Type B pancreatic cell (in vitro differentiated cells): ENCODE data around the gene SRGAP3. TPM values are rescaled to one million over a fixed set of nuclear protein-coding genes. Genes with fewer than 3 reads are reported as not detected.

Source experiments
- DNase-seq: peaks from one replicate; pipeline ENCODE4 v3.0.0; 2021; ENCODE audit warnings: mixed read lengths; ENCODE audit not compliant: unreplicated experiment; ENCODE audit errors: extremely low spot score
- H3K27ac Mint-ChIP-seq: 2 replicates; pipeline ENCODE4 v1.8.0; 2021; ENCODE audit warnings: mild to moderate bottlenecking, mixed read lengths
- H3K27me3 Mint-ChIP-seq: 2 replicates; pipeline ENCODE4 v1.8.0; 2021; ENCODE audit warnings: mixed read lengths
- H3K36me3 Mint-ChIP-seq: 2 replicates; pipeline ENCODE4 v1.8.0; 2021; ENCODE audit warnings: mixed read lengths
- H3K4me1 Mint-ChIP-seq: one replicate; pipeline ENCODE4 v1.8.0; 2021; ENCODE audit warnings: mixed read lengths; ENCODE audit not compliant: unreplicated experiment
- H3K4me3 Mint-ChIP-seq: 2 replicates; pipeline ENCODE4 v1.8.0; 2021; ENCODE audit warnings: mild to moderate bottlenecking, mixed read lengths
- H3K9me3 Mint-ChIP-seq: 2 replicates; pipeline ENCODE4 v1.8.0; 2021; ENCODE audit warnings: mixed read lengths
- total RNA-seq: library from RNA; stranded (reverse); gene quantifications from 2 replicates; pipeline ENCODE4 v1.2.1, GENCODE V29; 2021; ENCODE audit warnings: low replicate concordance
- TF ChIP-seq, protein P1 (sequence below): fragments of 200-600 bp; sonication (generic); conservative IDR thresholded peaks from 2 replicates; pipeline ENCODE4 v1.5.0; 2021; ENCODE audit warnings: antibody characterized with exemption, mild to moderate bottlenecking

SRGAP3 gene
- total RNA-seq, 1 donor from 2014 or later, result 41.7 TPM

DNA sequence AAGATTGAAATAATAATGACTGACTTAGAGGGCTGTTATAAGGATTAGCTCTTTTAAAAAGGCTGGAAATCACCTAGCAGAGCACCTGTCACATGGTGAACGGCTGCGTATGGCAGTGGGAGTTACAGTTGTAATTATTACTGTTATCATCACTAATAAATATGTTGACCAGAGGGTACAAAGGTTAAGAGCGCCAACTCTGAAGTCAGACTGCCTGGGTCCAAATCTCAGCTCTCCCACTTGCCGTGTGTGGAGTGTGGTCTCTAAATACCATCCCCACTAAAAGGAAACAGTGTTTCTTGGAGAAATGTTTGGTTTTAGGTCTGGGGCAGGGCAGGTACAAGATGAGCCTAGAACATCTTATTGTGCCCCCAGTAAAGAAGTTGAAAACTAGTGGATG is 280.2 kb downstream of the SRGAP3 start:
- no peak for DNase-seq
- Mint-ChIP-seq H3K36me3 (no peaks in the 10 kb centered on the region), H3K4me1 (peaks cover 17% of the 10 kb centered on the region), H3K9me3 (no peaks in the 10 kb centered on the region), H3K27me3 (peaks cover 17% of the 10 kb centered on the region), H3K4me3 (no peak overlapping the region), H3K27ac (no peak overlapping the region)
- TF ChIP-seq, protein P1, sequence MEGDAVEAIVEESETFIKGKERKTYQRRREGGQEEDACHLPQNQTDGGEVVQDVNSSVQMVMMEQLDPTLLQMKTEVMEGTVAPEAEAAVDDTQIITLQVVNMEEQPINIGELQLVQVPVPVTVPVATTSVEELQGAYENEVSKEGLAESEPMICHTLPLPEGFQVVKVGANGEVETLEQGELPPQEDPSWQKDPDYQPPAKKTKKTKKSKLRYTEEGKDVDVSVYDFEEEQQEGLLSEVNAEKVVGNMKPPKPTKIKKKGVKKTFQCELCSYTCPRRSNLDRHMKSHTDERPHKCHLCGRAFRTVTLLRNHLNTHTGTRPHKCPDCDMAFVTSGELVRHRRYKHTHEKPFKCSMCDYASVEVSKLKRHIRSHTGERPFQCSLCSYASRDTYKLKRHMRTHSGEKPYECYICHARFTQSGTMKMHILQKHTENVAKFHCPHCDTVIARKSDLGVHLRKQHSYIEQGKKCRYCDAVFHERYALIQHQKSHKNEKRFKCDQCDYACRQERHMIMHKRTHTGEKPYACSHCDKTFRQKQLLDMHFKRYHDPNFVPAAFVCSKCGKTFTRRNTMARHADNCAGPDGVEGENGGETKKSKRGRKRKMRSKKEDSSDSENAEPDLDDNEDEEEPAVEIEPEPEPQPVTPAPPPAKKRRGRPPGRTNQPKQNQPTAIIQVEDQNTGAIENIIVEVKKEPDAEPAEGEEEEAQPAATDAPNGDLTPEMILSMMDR, result no peak

DNA sequence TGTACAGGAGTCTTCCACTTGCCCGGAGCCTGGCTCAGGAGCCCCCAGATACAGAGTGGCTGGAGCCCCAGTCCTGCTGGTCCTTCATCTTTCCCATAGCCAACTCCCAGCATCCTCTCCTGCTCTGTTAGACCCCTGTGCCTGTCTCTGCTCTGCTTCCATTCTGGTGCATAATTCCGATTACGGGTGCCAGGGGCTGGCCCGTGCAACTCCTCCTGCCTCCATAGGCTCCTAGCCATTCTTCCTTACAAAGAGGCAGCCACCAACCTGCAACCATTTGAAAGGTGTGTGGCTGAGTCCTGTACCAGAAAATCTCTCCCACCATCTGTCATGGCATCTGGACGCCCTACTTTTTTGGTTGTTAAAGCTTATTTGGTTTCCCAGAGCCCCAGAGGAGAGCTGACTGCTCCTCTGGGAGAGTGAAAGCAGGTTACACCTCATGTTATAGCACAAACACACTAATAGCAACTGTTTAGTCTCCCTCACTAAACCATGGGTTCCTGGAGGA is 281.0 kb downstream of the SRGAP3 start:
- Mint-ChIP-seq H3K9me3 (no peaks in the 10 kb centered on the region), H3K27me3 (peaks cover 17% of the 10 kb centered on the region), H3K4me3 (no peak overlapping the region), H3K4me1 (peaks cover 23% of the 10 kb centered on the region), H3K27ac (no peak overlapping the region), H3K36me3 (no peaks in the 10 kb centered on the region)
- DNase-seq, result no peak
- TF ChIP-seq, protein P1, result no peak

DNA sequence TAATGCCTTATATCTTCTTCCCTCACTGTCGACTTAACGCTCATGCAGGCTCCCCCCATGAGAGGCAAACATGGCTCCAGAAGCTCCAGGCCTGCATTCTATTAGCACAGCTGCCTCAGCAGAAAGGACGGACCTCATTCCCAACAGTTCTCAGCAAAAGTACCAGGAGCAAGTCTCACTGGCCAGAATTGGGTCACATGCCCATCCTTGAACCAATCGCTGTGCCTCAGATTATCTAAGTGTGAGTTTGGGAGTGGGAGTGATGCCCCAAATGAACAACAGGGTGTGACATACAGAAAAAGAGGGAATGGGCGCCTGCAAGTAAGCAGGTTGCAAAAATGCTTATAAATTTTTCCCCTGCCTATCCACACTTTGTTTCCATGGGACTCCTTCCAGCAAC is 281.9 kb downstream of the SRGAP3 start:
- Mint-ChIP-seq H3K4me3 (no peak overlapping the region), H3K27me3 (peaks cover 15% of the 10 kb centered on the region), H3K4me1 (peaks cover 26% of the 10 kb centered on the region), H3K9me3 (no peaks in the 10 kb centered on the region), H3K36me3 (no peaks in the 10 kb centered on the region), H3K27ac (no peak overlapping the region)
- no peak for DNase-seq
- TF ChIP-seq, protein P1, result no peak

DNA sequence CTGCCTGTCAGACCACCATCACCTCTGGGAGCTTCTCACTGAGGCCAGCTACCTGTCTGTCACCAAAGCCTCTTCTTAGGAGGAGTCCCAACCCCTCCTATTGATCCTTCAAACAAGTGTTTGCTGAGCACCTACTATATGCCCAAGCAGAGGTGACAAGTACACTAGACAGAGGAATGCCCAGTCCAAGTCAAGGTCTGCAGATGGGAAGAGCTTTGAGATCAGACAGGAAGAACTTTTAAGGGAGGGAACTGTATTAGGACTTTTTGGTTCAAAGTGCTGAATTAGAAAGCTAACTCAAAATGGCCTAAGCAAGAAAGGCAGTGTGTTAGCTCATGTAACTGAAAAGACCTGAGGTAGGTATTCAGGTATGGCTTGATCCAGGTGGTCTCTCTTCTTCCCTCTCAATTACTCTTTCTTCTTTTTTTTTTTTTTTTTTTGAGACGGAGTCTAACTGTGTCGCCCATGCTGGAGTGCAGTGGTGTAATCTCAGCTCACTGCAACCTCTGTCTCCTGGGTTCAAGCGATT is 282.6 kb downstream of the SRGAP3 start:
- H3K27me3 Mint-ChIP-seq, result peaks cover 15% of the 10 kb centered on the region
- TF ChIP-seq, protein P1, result no peak
- no peak for DNase-seq
- peaks cover 26% of the 10 kb centered on the region for H3K4me1 Mint-ChIP-seq
- H3K27ac Mint-ChIP-seq, result no peak overlapping the region
- no peaks in the 10 kb centered on the region for H3K36me3 Mint-ChIP-seq
- no peak overlapping the region for H3K4me3 Mint-ChIP-seq
- no peaks in the 10 kb centered on the region for H3K9me3 Mint-ChIP-seq

DNA sequence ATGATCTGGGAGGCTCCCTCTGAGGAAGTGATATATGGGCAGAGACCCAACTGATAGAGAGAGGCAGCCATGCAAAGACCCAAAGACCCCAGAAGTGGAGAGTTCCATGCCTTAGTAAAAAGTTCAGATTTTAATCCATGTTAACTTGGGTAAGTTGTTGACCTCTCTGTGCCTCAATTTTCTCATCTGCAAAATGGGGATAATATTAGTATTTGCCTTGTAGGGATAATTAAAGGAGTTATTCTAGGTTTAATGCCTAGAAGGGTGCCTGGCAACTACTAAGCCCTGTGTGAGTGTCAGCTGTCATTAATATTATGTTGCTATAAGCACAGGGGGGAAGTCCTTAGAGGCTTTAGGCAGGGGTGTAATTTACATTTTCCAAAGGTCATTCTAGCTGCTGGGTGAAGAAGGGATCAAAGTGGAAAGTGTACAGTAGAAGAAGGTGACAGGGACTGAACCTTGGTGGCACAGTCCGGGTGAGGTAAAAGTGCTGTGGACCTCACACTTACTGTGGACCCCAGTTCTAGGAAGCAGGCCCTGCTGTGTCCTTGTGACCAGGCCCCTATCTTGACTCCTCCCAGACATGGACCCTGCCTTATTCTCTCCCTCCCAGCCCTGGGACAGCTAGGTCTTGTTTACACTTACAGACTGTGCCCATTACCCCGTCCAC is 283.2 kb downstream of the SRGAP3 start:
- H3K4me3 Mint-ChIP-seq, result no peak overlapping the region
- H3K27me3 Mint-ChIP-seq, result peaks cover 15% of the 10 kb centered on the region
- TF ChIP-seq, protein P1, result no peak
- H3K36me3 Mint-ChIP-seq, result no peaks in the 10 kb centered on the region
- H3K4me1 Mint-ChIP-seq, result peaks cover 29% of the 10 kb centered on the region
- H3K27ac Mint-ChIP-seq, result no peak overlapping the region
- no peaks in the 10 kb centered on the region for H3K9me3 Mint-ChIP-seq
- no peak for DNase-seq
